HepG2 (cell line): ENCODE results near the gene TBC1D5. TPM values are rescaled to one million over a fixed set of nuclear protein-coding genes. Genes with fewer than 3 reads are reported as not detected.

Experiments
- ATAC-seq: fragments of 200-7000 bp; cut with Tn5 transposase; 3 replicates; pipeline ENCODE4 v1.9.1; 2020; ENCODE audit warnings: mild to moderate bottlenecking, moderate library complexity
- BruUV-seq: library from RNA; stranded (reverse); fragments of 400-500 nt; replicated peaks from 2 replicates; lab custom pipeline; 2021; lab: Mats Ljungman, UMichigan
- CTCF ChIA-PET: fragments of 300-600 bp; formaldehyde crosslinking; extraction: SDS; loops from one replicate; lab custom pipeline; 2021; ENCODE audit warnings: low total read pairs, inconsistent platforms, low intra/inter-chr PET ratio; lab: Yijun Ruan, JAX
- POLR2A ChIA-PET: fragments of 350-600 bp; sonication (Branson Sonifier 250); formaldehyde crosslinking; loops from one replicate; lab custom pipeline; 2020; ENCODE audit warnings: antibody characterized with exemption, inconsistent platforms; lab: Yijun Ruan, JAX
- DNase-seq: peaks from one replicate; pipeline ENCODE4 v3.0.0-alpha.2; 2015; ENCODE audit warnings: low spot score
- FAIRE-seq: peaks from 3 replicates; lab custom pipeline; 2011; peaks lifted over from hg19 to GRCh38; lab: Jason Lieb, UNC
- H2AFZ ChIP-seq: one replicate; pipeline ENCODE4 v1.6.1; 2011; ENCODE audit warnings: low read length, inconsistent platforms
- H3K27ac ChIP-seq: fragments of 300-600 bp; 3 replicates; pipeline ENCODE4 v1.8.0; 2011; ENCODE audit warnings: mixed run types, mild to moderate bottlenecking, mixed read lengths, low read length, inconsistent platforms; ENCODE audit not compliant: insufficient read depth; ENCODE audit errors: extremely low read length
- H3K27me3 ChIP-seq, 2 experiments: fragments of 200-600 bp in 1 of 2; 2 replicates in 1 of 2; 3 replicates in 1 of 2; pipeline versions ENCODE4 v1.6.0 to v1.8.0; 2011; ENCODE audit warnings: low read length in 2 of 2, mild to moderate bottlenecking in 2 of 2, moderate library complexity in 2 of 2, inconsistent platforms in 1 of 2; ENCODE audit not compliant: insufficient read depth in 2 of 2, control insufficient read depth in 1 of 2
- H3K36me3 ChIP-seq, 2 experiments: fragments of 200-600 bp in 1 of 2; replicated peaks in 1 of 2; 2 replicates in 1 of 2; 3 replicates in 1 of 2; pipeline versions ENCODE4 v1.5.1 to v1.8.0; 2011; ENCODE audit warnings: low read length in 2 of 2, inconsistent platforms in 1 of 2; ENCODE audit not compliant: insufficient read depth in 2 of 2, control insufficient read depth in 1 of 2
- H3K4me1 ChIP-seq: 2 replicates; pipeline ENCODE4 v1.5.1; 2012; ENCODE audit warnings: low read length, inconsistent platforms; ENCODE audit not compliant: insufficient read depth
- H3K4me2 ChIP-seq: 2 replicates; pipeline ENCODE4 v1.6.0; 2011; ENCODE audit warnings: low read depth, low read length, inconsistent platforms
- H3K4me3 ChIP-seq, 3 experiments: fragments of 200-600 bp in 1 of 3; sonication (generic), shearing (Covaris generic) in 1 of 3; replicated peaks in 1 of 3; 2 replicates each; pipeline ENCODE4 v1.5.1; 2011 to 2016; ENCODE audit warnings: low read length in 3 of 3, inconsistent platforms in 2 of 3, low read depth in 2 of 3, mild to moderate bottlenecking in 2 of 3, control low read depth in 1 of 3, mixed read lengths in 1 of 3; ENCODE audit not compliant: insufficient read depth in 1 of 3
- H3K79me2 ChIP-seq: one replicate; pipeline ENCODE4 v1.6.1; 2011; ENCODE audit warnings: low read length, inconsistent platforms; ENCODE audit not compliant: insufficient read depth
- H3K9ac ChIP-seq: 2 replicates; pipeline ENCODE4 v1.6.0; 2011; ENCODE audit warnings: mild to moderate bottlenecking, low read depth, low read length, inconsistent platforms; ENCODE audit not compliant: insufficient read depth
- H3K9me3 ChIP-seq: 2 replicates; pipeline ENCODE4 v1.5.1; 2012; ENCODE audit warnings: mild to moderate bottlenecking, low read length
- H4K20me1 ChIP-seq: 2 replicates; pipeline ENCODE4 v1.6.0; 2011; ENCODE audit warnings: inconsistent platforms, mild to moderate bottlenecking, low read length, moderate library complexity; ENCODE audit not compliant: insufficient read depth
- FOXO4 ChIP-seq: sonication (generic); formaldehyde crosslinking; conservative IDR thresholded peaks from 2 replicates; pipeline ENCODE4 v1.8.1; 2023; ENCODE audit warnings: missing genetic modification reagents
- MEIS2 ChIP-seq: sonication (generic); formaldehyde crosslinking; IDR thresholded peaks from 2 replicates; pipeline ENCODE4 v1.9.0; 2021; ENCODE audit warnings: mild to moderate bottlenecking, missing genetic modification reagents
- SMARCC2 ChIP-seq: fragments of 450-650 bp; IDR thresholded peaks from 2 replicates; pipeline ENCODE4 v1.6.1; 2017; ENCODE audit warnings: antibody characterized with exemption, mild to moderate bottlenecking
- SMC3 ChIP-seq: IDR thresholded peaks from 2 replicates; pipeline ENCODE4 v1.6.1; 2011; ENCODE audit warnings: low read length, improper control_type of control experiment
- TBX3 ChIP-seq: fragments of 450-650 bp; IDR thresholded peaks from 2 replicates; pipeline ENCODE4 v1.6.1; 2017; ENCODE audit warnings: antibody characterized with exemption, mild to moderate bottlenecking, inconsistent platforms, borderline replicate concordance
- USF2 ChIP-seq, 2 experiments: sonication (generic) in 1 of 2; formaldehyde crosslinking in 1 of 2; IDR thresholded peaks; 2 replicates each; pipeline versions ENCODE4 v1.5.1 to v1.6.1; 2011 to 2020; ENCODE audit warnings: borderline replicate concordance in 1 of 2, low read depth in 1 of 2, low read length in 1 of 2, mild to moderate bottlenecking in 1 of 2, missing genetic modification reagents in 1 of 2, moderate library complexity in 1 of 2
- ZBTB10 ChIP-seq: sonication (generic); formaldehyde crosslinking; IDR thresholded peaks from 2 replicates; pipeline ENCODE4 v1.4.0; 2020; ENCODE audit warnings: missing genetic modification reagents, borderline replicate concordance
- ZNF282 ChIP-seq: fragments of 450-650 bp; IDR thresholded peaks from 2 replicates; pipeline ENCODE4 v1.6.1; 2018; ENCODE audit not compliant: partially characterized antibody
- ZNF749 ChIP-seq: sonication (generic); formaldehyde crosslinking; IDR thresholded peaks from 2 replicates; pipeline ENCODE4 v1.8.0; 2022; ENCODE audit warnings: mild to moderate bottlenecking, missing genetic modification reagents, moderate library complexity, borderline replicate concordance
- ZNF879 ChIP-seq: sonication (generic); formaldehyde crosslinking; IDR thresholded peaks from 2 replicates; pipeline ENCODE4 v1.8.1; 2023; ENCODE audit warnings: missing genetic modification reagents
- WGBS: methylation state at CpG from one replicate; pipeline ENCODE4 v1.1.6; 2017; ENCODE audit warnings: low lambda C conversion rate; 5-methylcytosine and 5-hydroxymethylcytosine counted together
- in situ Hi-C: cut with HindIII; loops from 2 replicates; pipeline ENCODE4 v1.10.0; 2017; ENCODE audit warnings: low pct_unique_long_range_greater_than_20kb; ENCODE audit not compliant: extremely low pct_ligation_motif_present
- intact Hi-C: fragments of 100-400 bp; cut with micrococcal nuclease; formaldehyde crosslinking; loops from one replicate; pipeline ENCODE4 v1.10.0; 2022; ENCODE audit not compliant: unreplicated experiment
- polyA plus RNA-seq, 8 experiments: library from polyadenylated mRNA; depleted of rRNA in 3 of 8; stranded (reverse) in 7 of 8; unstranded in 1 of 8; fragments of >200 nt; fragmentation: Illumina TruSeq in 4 of 8; extraction: Trizol in 4 of 8; gene quantifications; 2 replicates each; pipeline versions ENCODE4 v1.2.1 to v1.2.3, GENCODE V29; 2011 to 2016; ENCODE audit warnings: low read depth in 4 of 8, missing spikeins in 1 of 8, mixed read lengths in 1 of 8; ENCODE audit not compliant: insufficient read depth in 1 of 8
- total RNA-seq, 5 experiments: library from RNA; depleted of rRNA; stranded (reverse); fragments of >200 nt; fragmentation: Illumina TruSeq; extraction: Trizol; gene quantifications; 2 replicates each; pipeline ENCODE4 v1.2.3, GENCODE V29; 2016; ENCODE audit warnings: low read depth in 1 of 5
- TF ChIP-seq, protein P1 (sequence below): IDR thresholded peaks from 2 replicates; pipeline ENCODE4 v1.6.1; 2016; ENCODE audit warnings: mild to moderate bottlenecking, missing biosample characterization, missing genetic modification reagents

Gene TBC1D5
- total and polyA plus RNA-seq, 2 of the 13 experiments (the other 11 are each of a cell fraction or from before 2014, with no cell fraction given) = 19.2 to 33.3 TPM

GRCh38 chr3:17204049-17204650 is 538.3 kb downstream of the TBC1D5 start:
- TF ChIP-seq, protein P1, sequence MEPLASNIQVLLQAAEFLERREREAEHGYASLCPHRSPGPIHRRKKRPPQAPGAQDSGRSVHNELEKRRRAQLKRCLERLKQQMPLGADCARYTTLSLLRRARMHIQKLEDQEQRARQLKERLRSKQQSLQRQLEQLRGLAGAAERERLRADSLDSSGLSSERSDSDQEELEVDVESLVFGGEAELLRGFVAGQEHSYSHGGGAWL = no peak
- TF ChIP-seq SMARCC2 (no peak), FOXO4 (CRISPR knock-in tag) (no peak)
- DNase-seq (no peak), FAIRE-seq (no peak), ATAC-seq (no peak)
- no peaks in the 10 kb centered on the region for H3K79me2 ChIP-seq
- intact Hi-C loops (no loop called here), in situ Hi-C loops (no loop called here)
- no peak overlapping the region for H2AFZ ChIP-seq
- WGBS = 88% methylated on average over 3 of the region's 3 CpGs
- no TSS peak for BruUV-seq
- H3K27me3 ChIP-seq = no peaks in the 10 kb centered on the region
- H3K4me3 ChIP-seq = no peak overlapping the region
- ChIA-PET CTCF (no interaction called here), POLR2A (no interaction called here)
- no peaks in the 10 kb centered on the region for H4K20me1 ChIP-seq
- H3K9me3 ChIP-seq = peaks cover 11% of the 10 kb centered on the region
- H3K4me1 ChIP-seq = no peaks in the 10 kb centered on the region
- no peak overlapping the region for H3K9ac ChIP-seq
- H3K27ac ChIP-seq = no peak overlapping the region
- peaks cover 0 to 11% of the 10 kb centered on the region in 2 experiments; a peak in 2 of 5 replicates for H3K36me3 ChIP-seq
- no peak overlapping the region for H3K4me2 ChIP-seq

DNA sequence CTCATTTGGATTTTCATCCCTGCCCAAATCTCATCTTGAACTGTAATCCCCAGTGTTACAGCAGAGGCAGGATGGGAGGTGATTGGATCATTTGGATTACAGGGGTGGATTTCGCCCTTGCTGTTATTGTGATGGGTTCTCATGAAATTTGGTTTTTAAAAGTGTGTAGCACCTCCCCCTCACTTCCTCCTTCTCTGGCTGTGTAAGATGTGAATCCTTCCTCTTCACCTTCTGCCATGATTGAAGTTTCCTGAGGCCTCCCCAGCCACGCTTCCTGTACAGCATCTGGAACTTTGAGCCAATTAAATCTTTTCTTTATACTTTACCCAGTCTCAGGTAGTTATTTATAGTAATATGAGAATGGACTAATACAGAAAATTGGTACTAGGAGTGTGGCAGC is 540.9 kb downstream of the TBC1D5 start:
- in situ Hi-C loops = no loop called here
- H3K4me3 ChIP-seq = no peak overlapping the region
- no peak for TF ChIP-seq ZBTB10
- TF ChIP-seq ZNF879 (CRISPR knock-in tag) = no peak
- TF ChIP-seq SMC3 = no peak
- TF ChIP-seq ZNF282 = no peak
- no peak for TF ChIP-seq USF2 (IDR thresholded peaks at IDR 0.05; ENCODE audit: low read depth, low read length)
- no peak for TF ChIP-seq USF2 (CRISPR knock-in tag; IDR thresholded peaks at IDR 0.05; ENCODE audit: borderline replicate concordance)
- no peak for TF ChIP-seq ZNF749
- no peak for TF ChIP-seq MEIS2 (CRISPR knock-in tag)
- TF ChIP-seq TBX3 = no peak

More for the DNA sequence above, 540.9 kb downstream of the TBC1D5 start:
- Histone ChIP-seq H3K36me3 (peaks cover 0 to 11% of the 10 kb centered on the region in 2 experiments; a peak in 2 of 5 replicates), H3K4me2 (no peak overlapping the region), H3K4me1 (no peaks in the 10 kb centered on the region), H3K79me2 (no peaks in the 10 kb centered on the region), H2AFZ (no peak overlapping the region), H3K9me3 (peaks cover 11% of the 10 kb centered on the region), H3K27me3 (no peaks in the 10 kb centered on the region), H3K27ac (no peak overlapping the region), H4K20me1 (no peaks in the 10 kb centered on the region), H3K9ac (no peak overlapping the region)
- WGBS = 94% methylated on average over 2 of the region's 2 CpGs
- ATAC-seq (no peak), DNase-seq (no peak), FAIRE-seq (no peak)
- POLR2A ChIA-PET = no interaction called here
- BruUV-seq = no TSS peak
- intact Hi-C loops = no loop called here
- CTCF ChIA-PET = no interaction called here
